ENCODE data around the gene GMNC.

Gene GMNC, protein sequence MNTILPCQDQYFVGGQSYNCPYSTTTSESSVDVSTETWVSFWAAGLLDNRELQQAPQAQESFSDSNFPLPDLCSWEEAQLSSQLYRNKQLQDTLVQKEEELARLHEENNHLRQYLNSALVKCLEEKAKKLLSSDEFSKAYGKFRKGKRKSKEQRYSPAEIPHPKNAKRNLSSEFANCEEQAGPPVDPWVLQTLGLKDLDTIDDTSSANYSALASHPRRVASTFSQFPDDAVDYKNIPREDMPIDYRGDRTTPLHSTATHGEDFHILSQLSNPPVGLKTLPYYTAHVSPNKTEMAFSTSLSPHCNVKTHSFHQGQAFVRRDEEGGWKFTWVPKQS

GRCh38 chr3:190862209-190863118 is at the start of gene GMNC:
GMNC (minus strand) TSS chr3:190862694; CDS start chr3:190862615, 79 bp downstream.
- TF ChIP-seq CTCF (conservative IDR thresholded peaks at IDR 0.05; ENCODE audit: low read depth), result no peak
- no peak within 1 kb of the TSS for H3K27ac ChIP-seq
- ChIA-PET CTCF (no interaction called here), POLR2A (ENCODE audit: low non-redundant PET) (no interaction called here)
- DNase-seq (ENCODE audit: low spot score), result peak; percentile 60

DNA sequence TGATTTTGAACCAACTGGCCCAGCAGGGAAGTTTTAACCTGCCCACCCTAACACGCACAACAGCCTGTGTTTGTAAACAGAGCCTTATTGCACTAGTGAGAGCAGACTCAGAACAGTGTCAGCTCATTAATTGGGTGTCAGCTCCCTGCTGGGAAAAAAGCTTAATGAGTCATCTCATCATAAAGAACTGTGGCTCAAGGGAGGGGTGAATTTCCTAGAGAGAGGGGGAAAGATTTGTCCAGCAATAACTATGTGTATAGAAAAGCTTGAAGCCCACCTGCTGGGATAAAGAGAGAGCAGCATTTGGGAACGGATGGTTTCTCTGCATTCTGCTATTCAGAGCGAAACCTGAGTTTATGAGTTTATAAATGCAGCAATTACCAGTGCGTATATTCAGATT is 48.9 kb upstream of the GMNC start:
- no peak overlapping the region for H3K27ac ChIP-seq
- DNase-seq (ENCODE audit: low spot score), result peak; percentile 27
- no peak for TF ChIP-seq CTCF (conservative IDR thresholded peaks at IDR 0.05; ENCODE audit: low read depth)
- ChIA-PET POLR2A (ENCODE audit: low non-redundant PET) (no interaction called here), CTCF (no interaction called here)

DNA sequence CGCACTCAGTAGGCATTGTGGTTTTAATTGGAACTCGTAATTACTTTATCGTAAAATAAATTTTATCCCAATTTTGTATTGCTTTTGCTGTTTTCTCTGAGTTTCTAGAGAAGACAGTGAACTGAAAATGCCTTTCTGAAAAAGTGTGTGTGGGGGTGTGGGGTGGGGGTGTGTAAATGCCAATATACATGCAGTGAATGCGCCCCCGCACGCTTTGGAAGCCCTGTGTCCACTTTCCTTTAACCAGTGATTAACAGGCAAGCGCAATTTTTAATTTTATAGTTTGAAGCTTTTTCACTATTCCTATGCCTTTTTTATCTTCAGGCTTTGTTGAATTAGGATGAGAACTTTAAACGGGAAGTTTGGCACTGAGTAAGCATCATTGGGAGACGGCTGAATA is 47.4 kb upstream of the GMNC start:
- no peak for TF ChIP-seq CTCF (conservative IDR thresholded peaks at IDR 0.05; ENCODE audit: low read depth)
- H3K27ac ChIP-seq, result no peak overlapping the region
- POLR2A ChIA-PET (ENCODE audit: low non-redundant PET), result no interaction called here
- DNase-seq (ENCODE audit: low spot score), result no peak
- CTCF ChIA-PET, result no interaction called here

- CTCF ChIA-PET, result interaction anchor here (0.5 to 1.0 kb wide), 2 partner anchors 202 to 1282 kb away, joined by 3 read pairs; no protein-coding TSS in a partner anchor
- POLR2A ChIA-PET (ENCODE audit: low non-redundant PET), result no interaction called here
- no peak overlapping the region for H3K27ac ChIP-seq
- TF ChIP-seq CTCF (conservative IDR thresholded peaks at IDR 0.05; ENCODE audit: low read depth), result no peak
- no peak for DNase-seq (ENCODE audit: low spot score)
These were observed 40.7 kb upstream of the GMNC start for GRCh38 chr3:190903156-190903555.

- no peak overlapping the region for H3K27ac ChIP-seq
- POLR2A ChIA-PET (ENCODE audit: low non-redundant PET), result no interaction called here
- CTCF ChIA-PET, result no interaction called here
- TF ChIP-seq CTCF (conservative IDR thresholded peaks at IDR 0.05; ENCODE audit: low read depth), result no peak
- no peak for DNase-seq (ENCODE audit: low spot score)
These were observed 39.8 kb upstream of the GMNC start for GRCh38 chr3:190902292-190902691.

- CTCF ChIA-PET, result no interaction called here
- H3K27ac ChIP-seq, result no peak overlapping the region
- DNase-seq (ENCODE audit: low spot score), result no peak
- no peak for TF ChIP-seq CTCF (conservative IDR thresholded peaks at IDR 0.05; ENCODE audit: low read depth)
- POLR2A ChIA-PET (ENCODE audit: low non-redundant PET), result no interaction called here
These were observed 30.0 kb upstream of the GMNC start for GRCh38 chr3:190892395-190892902.

Data from RWPE1 (cell line).